Common myeloid progenitor, CD34-positive (primary cell): ENCODE measurements around the gene ZNF48.

Source experiments
- CTCF ChIA-PET: fragments of 350-600 bp; sonication (Branson Sonifier 250); formaldehyde crosslinking; loops from one replicate; lab custom pipeline; 2021; ENCODE audit warnings: antibody characterized with exemption; lab: Charles Lee
- POLR2A ChIA-PET: fragments of 350-600 bp; sonication (Branson Sonifier 250); formaldehyde crosslinking; loops from one replicate; lab custom pipeline; 2021; ENCODE audit warnings: antibody characterized with exemption; lab: Charles Lee
- DNase-seq, 3 donors: peaks; one replicate each; pipeline versions ENCODE4 v3.0.0 to v3.0.0-alpha.2; 2013
- H3K27ac ChIP-seq, 2 experiments: 1 replicate in 1 of 2; 2 replicates in 1 of 2; pipeline ENCODE4 v1.7.0; 2013; ENCODE audit warnings: inconsistent platforms in 2 of 2, low read length in 2 of 2, mild to moderate bottlenecking in 2 of 2, low read depth in 1 of 2, moderate library complexity in 1 of 2; ENCODE audit not compliant: severe bottlenecking in 2 of 2, insufficient read depth in 1 of 2, poor library complexity in 1 of 2
- H3K27me3 ChIP-seq, 5 experiments: replicated peaks in 2 of 5; 1 replicate in 3 of 5; 2 replicates in 2 of 5; pipeline versions ENCODE4 v1.6.1 to v1.7.0; 2013; ENCODE audit warnings: low read length in 4 of 5, mild to moderate bottlenecking in 2 of 5, moderate library complexity in 2 of 5, inconsistent platforms in 1 of 5; ENCODE audit not compliant: insufficient read depth in 5 of 5, control insufficient read depth in 4 of 5
- H3K36me3 ChIP-seq, 4 experiments: 1 replicate in 2 of 4; 2 replicates in 2 of 4; pipeline versions ENCODE4 v1.6.1 to v1.7.0; 2013; ENCODE audit warnings: low read length in 3 of 4, control low read depth in 1 of 4, mild to moderate bottlenecking in 1 of 4; ENCODE audit not compliant: control insufficient read depth in 4 of 4, insufficient read depth in 4 of 4
- H3K4me1 ChIP-seq, 4 experiments: 1 replicate in 3 of 4; 2 replicates in 1 of 4; pipeline versions ENCODE4 v1.6.1 to v1.7.1; 2013; ENCODE audit warnings: low read length in 3 of 4, mild to moderate bottlenecking in 3 of 4, control low read depth in 1 of 4, inconsistent platforms in 1 of 4, moderate library complexity in 1 of 4; ENCODE audit not compliant: control insufficient read depth in 4 of 4, insufficient read depth in 4 of 4; ENCODE audit errors: control extremely low read depth in 1 of 4
- H3K4me3 ChIP-seq, 7 experiments: 1 replicate in 4 of 7; 2 replicates in 3 of 7; pipeline versions ENCODE4 v1.5.1 to v1.7.0; 2013; ENCODE audit warnings: mild to moderate bottlenecking in 7 of 7, low read length in 6 of 7, moderate library complexity in 6 of 7, inconsistent platforms in 2 of 7, low read depth in 2 of 7, control low read depth in 1 of 7; ENCODE audit not compliant: insufficient read depth in 4 of 7, control insufficient read depth in 1 of 7; ENCODE audit errors: extremely low read depth in 1 of 7
- H3K9me3 ChIP-seq, 5 experiments: 1 replicate in 4 of 5; 2 replicates in 1 of 5; pipeline versions ENCODE4 v1.6.1 to v1.7.1; 2013; ENCODE audit warnings: low read length in 4 of 5, mild to moderate bottlenecking in 2 of 5, inconsistent platforms in 1 of 5, low read depth in 1 of 5, moderate library complexity in 1 of 5; ENCODE audit not compliant: control insufficient read depth in 4 of 5, insufficient read depth in 2 of 5; ENCODE audit errors: control extremely low read depth in 1 of 5
- WGBS: methylation state at CpG from one replicate; pipeline ENCODE4 v1.1.5; 2013; ENCODE audit not compliant: insufficient coverage; 5-methylcytosine and 5-hydroxymethylcytosine counted together

ZNF48 gene

DNA sequence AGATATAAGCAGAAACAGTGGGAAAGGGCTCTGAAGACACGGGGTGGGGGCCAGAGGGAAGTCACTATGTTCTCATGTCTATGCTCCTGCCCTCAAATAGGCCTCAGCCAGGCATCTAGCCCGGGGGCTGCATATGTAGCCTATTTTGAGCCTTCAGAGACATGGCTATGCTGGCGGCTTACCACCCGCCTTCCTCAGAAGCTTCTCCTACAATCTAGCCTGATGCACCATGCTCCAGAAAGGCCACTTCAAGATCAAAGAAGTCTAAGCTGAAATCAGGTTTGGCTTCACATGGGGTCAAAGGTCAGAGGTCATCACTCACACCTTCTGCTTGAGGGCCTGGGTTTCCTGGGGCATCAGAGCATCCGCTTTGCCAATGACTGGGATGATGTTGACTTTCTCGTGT, 14.4 kb upstream of the ZNF48 start:
- ChIA-PET POLR2A (no interaction called here), CTCF (interaction anchor here (0.5 to 1.5 kb wide), 5 partner anchors 10 to 125 kb away, joined by 3 to 5 read pairs (median 3); no protein-coding TSS in a partner anchor)
- WGBS, result 88% methylated on average over 6 of the region's 6 CpGs

DNA sequence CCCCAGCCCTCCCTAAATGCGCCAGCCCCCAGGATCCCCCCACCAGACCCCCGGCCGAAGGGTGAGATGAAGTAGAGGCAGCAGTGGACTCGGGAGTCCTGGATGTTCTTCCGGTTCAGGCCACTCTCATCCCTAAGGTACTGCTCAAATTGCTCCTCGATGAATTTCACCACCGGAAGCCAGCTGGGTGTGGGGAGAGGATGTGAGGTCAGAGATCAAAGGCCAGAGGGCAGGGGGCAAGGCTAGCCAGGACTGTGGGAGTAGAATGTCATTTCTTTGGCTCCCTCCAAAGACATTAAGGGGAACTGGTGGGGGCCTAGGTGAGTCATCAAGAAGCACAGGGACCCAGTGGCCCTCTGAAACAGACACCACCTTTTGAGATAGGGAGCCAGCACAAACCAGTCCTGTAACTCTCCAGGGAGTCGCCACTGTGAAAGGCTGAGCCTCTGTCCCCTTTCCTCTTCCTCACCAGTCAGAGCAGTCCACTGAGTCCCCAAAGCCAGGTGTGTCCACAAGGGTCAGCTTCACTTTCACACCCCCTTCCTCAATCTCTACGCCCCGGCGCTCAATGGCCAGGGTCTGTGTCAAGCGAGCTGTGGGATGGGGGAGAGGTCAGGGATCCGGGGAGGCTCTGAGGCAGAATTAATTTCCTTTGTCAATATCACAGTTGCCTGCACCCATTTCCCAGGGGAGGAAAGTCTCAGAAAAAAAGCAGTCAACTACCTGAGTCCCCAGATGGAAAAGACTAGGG, 13.8 kb upstream of the ZNF48 start:
- peak in 1 of 3 donors; percentile 43 for DNase-seq
- ChIA-PET CTCF (interaction anchor here (1.5 to 2.8 kb wide), 5 partner anchors 11 to 28 kb away, joined by 3 to 20 read pairs (median 10); partner anchors contain the start of gene ZNF48), POLR2A (interaction anchor here (2.0 kb wide), 1 partner anchor 14 kb away, joined by 7 read pairs; the partner anchor contains the start of gene ZNF48)
- 84% methylated on average over 4 of the region's 13 CpGs for WGBS
- no peaks in the 10 kb centered on the region for H3K9me3 ChIP-seq
- peaks cover 0 to 58% (median 50%) of the 10 kb centered on the region in 4 experiments for H3K4me1 ChIP-seq
- H3K27me3 ChIP-seq, result no peaks in the 10 kb centered on the region
- peak overlapping the region in 2 of 7 experiments; percentile 56 to 72 for H3K4me3 ChIP-seq
- peak overlapping the region in 1 of 2 experiments; percentile 71 for H3K27ac ChIP-seq
- H3K36me3 ChIP-seq, result no peaks in the 10 kb centered on the region

More for the DNA sequence above, 14.4 kb upstream of the ZNF48 start:
- Histone ChIP-seq H3K27me3 (no peaks in the 10 kb centered on the region), H3K4me1 (peaks cover 0 to 65% (median 54%) of the 10 kb centered on the region in 4 experiments), H3K9me3 (no peaks in the 10 kb centered on the region), H3K36me3 (no peaks in the 10 kb centered on the region), H3K27ac (no peak overlapping the region), H3K4me3 (no peak overlapping the region)
- DNase-seq, result no peak

DNA sequence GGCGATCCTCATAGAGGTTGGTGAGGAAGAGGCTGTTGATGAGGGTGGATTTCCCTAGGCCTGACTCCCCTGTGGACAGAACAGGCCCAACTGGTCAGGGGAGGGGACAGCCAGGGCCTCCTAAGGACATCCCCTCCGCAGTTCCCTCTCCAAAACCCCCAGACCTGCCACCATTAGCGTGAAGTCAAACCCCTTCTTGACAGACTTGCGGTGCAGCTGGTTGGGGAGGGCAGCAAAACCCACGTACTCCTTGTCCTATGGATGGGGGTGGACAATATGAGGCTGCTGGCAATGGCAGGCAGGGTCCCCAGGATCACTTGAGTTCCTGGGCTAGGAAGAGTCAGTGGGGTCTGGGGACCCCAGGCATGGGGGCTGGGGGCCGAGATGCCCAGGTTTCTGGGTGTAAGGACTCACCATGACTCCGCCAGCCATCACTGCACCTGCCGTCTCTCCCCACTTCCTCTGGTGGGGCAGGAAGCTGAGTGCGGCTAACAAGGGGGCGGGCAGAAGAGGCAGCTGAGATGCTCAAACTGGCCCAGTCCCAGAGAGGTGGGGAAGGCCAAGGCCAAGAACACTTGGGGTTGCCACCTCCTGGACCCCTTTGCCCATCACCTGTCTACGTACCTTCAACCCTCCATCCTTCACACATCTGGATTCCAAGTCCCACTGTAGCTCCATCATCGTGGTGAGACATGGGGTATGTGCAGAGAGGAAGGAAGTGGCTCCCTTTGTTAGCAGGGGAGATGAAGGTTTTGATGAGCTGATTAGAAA, 12.9 kb upstream of the ZNF48 start, which contains the start of gene SEPTIN1:
Gene SEPTIN1 (minus strand): TSS at position 451 of the 771 bp plus-strand sequence. CDS start 19 bp downstream, at position 432.
- H3K9me3 ChIP-seq, result no peaks in the 10 kb centered on the region
- WGBS, result 23% methylated on average over 5 of the region's 12 CpGs
- ChIA-PET CTCF (interaction anchor here (0.9 to 2.8 kb wide), 8 partner anchors 11 to 32 kb away, joined by 3 to 20 read pairs (median 5); partner anchors contain the start of gene ZNF48), POLR2A (interaction anchor here (1.2 to 2.0 kb wide), 2 partner anchors 10 to 13 kb away, joined by 3 to 7 read pairs; partner anchors contain the start of gene ZNF48)
- H3K4me3 ChIP-seq, result peak within 1 kb of the TSS in 5 of 7 experiments; percentile 11 to 72 (median 38)
- DNase-seq, result peak; percentile 50 to 84 (median 74)
- H3K27ac ChIP-seq, result peak within 1 kb of the TSS in 1 of 2 experiments; percentile 71
- peaks cover 0 to 50% (median 42%) of the 10 kb centered on the region in 4 experiments for H3K4me1 ChIP-seq
- no peaks in the 10 kb centered on the region for H3K36me3 ChIP-seq
- no peaks in the 10 kb centered on the region for H3K27me3 ChIP-seq

DNA sequence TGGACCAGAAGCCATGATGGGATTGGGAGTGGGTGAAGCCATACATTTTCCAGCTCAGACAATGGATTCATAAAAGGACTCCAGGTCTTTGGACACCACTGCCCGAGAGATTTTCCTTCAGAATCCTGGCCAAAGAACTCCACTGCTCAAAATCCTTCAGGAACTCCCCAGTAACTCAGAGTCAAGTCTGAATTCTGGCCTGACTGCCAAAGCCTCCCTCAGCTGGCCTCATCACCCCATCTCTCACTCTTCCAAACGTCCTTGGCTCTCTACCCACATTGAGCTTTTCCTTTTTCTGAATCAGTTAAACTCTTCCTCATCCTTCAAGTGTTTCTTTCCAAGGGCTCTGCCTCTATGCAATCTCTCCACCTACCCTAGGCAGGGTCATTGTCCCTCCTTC, 11.7 kb upstream of the ZNF48 start:
- H3K4me3 ChIP-seq, result no peak overlapping the region
- DNase-seq, result no peak
- no peaks in the 10 kb centered on the region for H3K9me3 ChIP-seq
- no peaks in the 10 kb centered on the region for H3K27me3 ChIP-seq
- POLR2A ChIA-PET, result interaction anchor here (1.2 to 2.0 kb wide), 2 partner anchors 9 to 12 kb away, joined by 3 to 7 read pairs; partner anchors contain the start of gene ZNF48
- CTCF ChIA-PET, result interaction anchor here (0.7 to 2.8 kb wide), 6 partner anchors 9 to 554 kb away, joined by 3 to 20 read pairs (median 7); partner anchors contain the start of gene ZNF48
- H3K36me3 ChIP-seq, result no peaks in the 10 kb centered on the region
- no peak overlapping the region for H3K27ac ChIP-seq
- 75% methylated on average over 2 of the region's 2 CpGs for WGBS
- H3K4me1 ChIP-seq, result peaks cover 0 to 43% (median 31%) of the 10 kb centered on the region in 4 experiments

DNA sequence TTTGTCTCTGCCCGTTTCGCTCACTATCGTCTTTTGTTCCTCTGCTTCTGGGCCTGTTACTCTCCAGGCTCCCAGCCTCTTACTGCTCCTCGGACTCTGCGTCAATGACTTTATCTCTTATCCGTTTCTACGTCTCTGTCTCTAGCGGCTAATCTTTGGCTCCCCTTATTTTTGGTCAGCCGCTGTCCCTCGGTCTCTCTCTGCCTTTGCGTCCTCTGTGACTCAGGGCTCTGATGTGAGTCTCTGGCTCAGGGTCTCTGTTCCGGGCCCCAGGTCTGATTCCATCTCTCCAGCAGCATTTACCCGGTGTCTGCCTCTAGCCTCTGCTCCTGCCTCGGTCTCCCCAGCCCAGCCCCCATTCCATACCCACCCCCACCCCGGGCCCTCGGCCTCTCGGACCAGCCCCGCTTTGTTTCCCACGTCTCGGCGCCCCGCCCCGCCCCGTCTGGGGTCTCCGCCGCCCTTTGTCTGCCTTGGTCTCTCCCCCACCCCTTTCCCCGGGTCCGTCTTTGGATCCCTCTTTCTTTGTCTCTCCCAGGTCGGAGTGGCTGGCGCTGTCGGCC, 547 bp upstream of the ZNF48 start:
- H3K27ac ChIP-seq, result peak overlapping the region; percentile 33 to 71
- H3K27me3 ChIP-seq, result no peaks in the 10 kb centered on the region
- peaks cover 0 to 22% (median 14%) of the 10 kb centered on the region in 4 experiments for H3K36me3 ChIP-seq
- CTCF ChIA-PET, result interaction anchor here (1.0 to 10.8 kb wide), 10 partner anchors 10 to 303 kb away, joined by 4 to 97 read pairs (median 7); partner anchors contain the start of genes SEPTIN1, TBX6 and ZNF771
- H3K4me3 ChIP-seq, result peak overlapping the region; percentile 74 to 91 (median 77)
- H3K4me1 ChIP-seq, result peaks cover 7 to 36% (median 31%) of the 10 kb centered on the region in 4 experiments
- no peak for DNase-seq
- no peaks in the 10 kb centered on the region for H3K9me3 ChIP-seq
- POLR2A ChIA-PET, result interaction anchor here (0.6 to 2.3 kb wide), 8 partner anchors 12 to 329 kb away, joined by 3 to 11 read pairs (median 3); partner anchors contain the start of genes SEPTIN1, TBC1D10B and ZNF771
- 25% methylated on average over 25 of the region's 31 CpGs for WGBS

DNA sequence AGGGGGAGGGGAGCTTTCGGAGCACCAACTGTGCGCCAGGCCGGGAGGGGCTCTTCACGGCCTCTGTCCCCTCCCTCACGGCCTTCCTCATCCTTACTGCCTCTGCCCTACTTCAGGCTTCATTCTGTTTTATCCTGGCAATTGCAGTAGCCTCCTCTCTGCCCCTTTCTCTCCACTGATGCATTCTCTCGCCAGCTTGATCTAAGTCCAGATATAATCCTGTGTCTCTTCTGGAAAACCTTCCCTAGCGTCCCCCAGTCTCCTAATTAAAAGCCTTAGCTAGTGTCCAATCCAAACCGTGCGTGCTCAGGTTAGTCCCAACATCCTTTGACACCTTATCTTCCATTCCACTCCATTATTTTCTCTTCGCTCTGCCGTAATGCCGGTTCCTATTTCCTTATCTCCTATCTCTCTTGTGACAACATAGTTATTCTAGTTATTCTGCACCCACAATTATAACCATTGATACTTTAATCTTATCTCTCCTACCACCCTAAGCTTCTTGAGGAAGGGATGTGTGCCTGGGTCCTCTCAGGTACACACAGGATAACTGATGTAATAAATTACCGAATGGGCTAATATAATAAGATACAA, 869 bp downstream of the ZNF48 start:
- Histone ChIP-seq H3K9me3 (no peaks in the 10 kb centered on the region), H3K4me3 (peak overlapping the region; percentile 74 to 91 (median 77)), H3K27me3 (no peaks in the 10 kb centered on the region), H3K4me1 (peaks cover 7 to 46% (median 38%) of the 10 kb centered on the region in 4 experiments), H3K36me3 (peaks cover 0 to 22% (median 14%) of the 10 kb centered on the region in 4 experiments), H3K27ac (no peak overlapping the region)
- ChIA-PET POLR2A (interaction anchor here (0.6 to 2.3 kb wide), 6 partner anchors 11 to 677 kb away, joined by 3 to 11 read pairs (median 3); partner anchors contain the start of genes TBC1D10B and ZNF771), CTCF (interaction anchor here (0.9 to 10.8 kb wide), 10 partner anchors 11 to 220 kb away, joined by 3 to 97 read pairs (median 6); partner anchors contain the start of genes SEPTIN1, TBC1D10B and ZNF771)
- WGBS, result 10% methylated on average over 12 of the region's 13 CpGs
- peak in 1 of 3 donors; percentile 39 for DNase-seq
